Tibial artery (tissue), 4 donors: ENCODE results near the gene EFHC1.

ENCODE experiments used
- DNase-seq, 2 donors: peaks; one replicate each; pipeline ENCODE4 v3.0.0-alpha.2; 2019
- H3K27ac ChIP-seq, 2 donors: fragments of 200-600 bp; sonication (generic) in 1 of 2; 1 replicate in 1 of 2; 2 replicates in 1 of 2; pipeline ENCODE4 v1.5.1; 2018 to 2019; ENCODE audit warnings: mild to moderate bottlenecking in 1 of 2
- H3K27me3 ChIP-seq, 2 donors: fragments of 200-600 bp; sonication (generic) in 1 of 2; one replicate each; pipeline versions ENCODE4 v1.5.1 to v1.6.0; 2016 to 2019
- H3K36me3 ChIP-seq, 3 donors: fragments of 200-600 bp; sonication (generic) in 2 of 3; one replicate each; pipeline ENCODE4 v1.5.1; 2016 to 2019; ENCODE audit warnings: mild to moderate bottlenecking in 2 of 3
- H3K4me1 ChIP-seq, 4 donors: fragments of 200-600 bp; sonication (generic) in 2 of 4; 1 replicate in 3 of 4; 2 replicates in 1 of 4; pipeline ENCODE4 v1.5.1; 2016 to 2019
- H3K4me3 ChIP-seq, 2 donors: fragments of 200-600 bp; sonication (generic) in 1 of 2; 1 replicate in 1 of 2; 2 replicates in 1 of 2; pipeline ENCODE4 v1.5.1; 2018 to 2019; ENCODE audit warnings: mild to moderate bottlenecking in 2 of 2
- H3K9me3 ChIP-seq, 3 donors: fragments of 200-600 bp; sonication (generic) in 1 of 3; one replicate each; pipeline ENCODE4 v1.5.1; 2016 to 2019
- intact Hi-C: fragments of 100-400 bp; cut with DNase I; formaldehyde crosslinking; loops from one replicate; pipeline ENCODE4 v1.15.0; 2023; ENCODE audit warnings: low total_unique reads
- TF ChIP-seq, protein P1 (sequence below), 2 experiments: fragments of 200-600 bp in 1 of 2; fragments of 450-650 bp in 1 of 2; IDR thresholded peaks; one replicate each; pipeline ENCODE4 v1.5.1; 2017 to 2019; ENCODE audit warnings: antibody characterized with exemption in 2 of 2, mild to moderate bottlenecking in 1 of 2, moderate library complexity in 1 of 2

Gene EFHC1

DNA sequence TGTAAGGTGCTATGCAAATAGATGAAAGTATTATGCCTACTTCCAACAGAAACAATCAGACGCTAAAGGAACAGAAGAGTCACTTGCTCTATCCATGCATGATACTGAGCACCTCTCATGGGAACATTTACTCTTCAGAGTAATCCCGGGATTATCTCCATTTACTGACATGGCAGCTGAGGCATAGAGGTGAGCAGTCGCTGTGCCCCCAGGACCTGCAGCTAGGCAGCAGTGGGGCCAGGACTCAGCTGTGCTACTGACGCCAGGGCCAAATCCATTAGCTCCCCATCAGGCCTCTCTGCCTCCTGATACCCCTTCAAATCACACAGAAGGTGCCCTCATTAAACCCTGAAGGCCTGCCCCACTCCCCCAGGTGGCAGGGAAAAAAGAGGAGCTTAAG lies 104.8 kb downstream of the EFHC1 start:
- Histone ChIP-seq H3K27ac (peak overlapping the region; percentile 14 to 86), H3K4me3 (no peak overlapping the region), H3K9me3 (no peaks in the 10 kb centered on the region), H3K27me3 (no peaks in the 10 kb centered on the region), H3K4me1 (peaks cover 8 to 45% (median 32%) of the 10 kb centered on the region in 4 donors), H3K36me3 (no peaks in the 10 kb centered on the region)
- TF ChIP-seq, protein P1, sequence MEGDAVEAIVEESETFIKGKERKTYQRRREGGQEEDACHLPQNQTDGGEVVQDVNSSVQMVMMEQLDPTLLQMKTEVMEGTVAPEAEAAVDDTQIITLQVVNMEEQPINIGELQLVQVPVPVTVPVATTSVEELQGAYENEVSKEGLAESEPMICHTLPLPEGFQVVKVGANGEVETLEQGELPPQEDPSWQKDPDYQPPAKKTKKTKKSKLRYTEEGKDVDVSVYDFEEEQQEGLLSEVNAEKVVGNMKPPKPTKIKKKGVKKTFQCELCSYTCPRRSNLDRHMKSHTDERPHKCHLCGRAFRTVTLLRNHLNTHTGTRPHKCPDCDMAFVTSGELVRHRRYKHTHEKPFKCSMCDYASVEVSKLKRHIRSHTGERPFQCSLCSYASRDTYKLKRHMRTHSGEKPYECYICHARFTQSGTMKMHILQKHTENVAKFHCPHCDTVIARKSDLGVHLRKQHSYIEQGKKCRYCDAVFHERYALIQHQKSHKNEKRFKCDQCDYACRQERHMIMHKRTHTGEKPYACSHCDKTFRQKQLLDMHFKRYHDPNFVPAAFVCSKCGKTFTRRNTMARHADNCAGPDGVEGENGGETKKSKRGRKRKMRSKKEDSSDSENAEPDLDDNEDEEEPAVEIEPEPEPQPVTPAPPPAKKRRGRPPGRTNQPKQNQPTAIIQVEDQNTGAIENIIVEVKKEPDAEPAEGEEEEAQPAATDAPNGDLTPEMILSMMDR (IDR thresholded peaks at IDR 0.05), result no peak
- DNase-seq, result no peak
- intact Hi-C loops, result no loop called here

DNA sequence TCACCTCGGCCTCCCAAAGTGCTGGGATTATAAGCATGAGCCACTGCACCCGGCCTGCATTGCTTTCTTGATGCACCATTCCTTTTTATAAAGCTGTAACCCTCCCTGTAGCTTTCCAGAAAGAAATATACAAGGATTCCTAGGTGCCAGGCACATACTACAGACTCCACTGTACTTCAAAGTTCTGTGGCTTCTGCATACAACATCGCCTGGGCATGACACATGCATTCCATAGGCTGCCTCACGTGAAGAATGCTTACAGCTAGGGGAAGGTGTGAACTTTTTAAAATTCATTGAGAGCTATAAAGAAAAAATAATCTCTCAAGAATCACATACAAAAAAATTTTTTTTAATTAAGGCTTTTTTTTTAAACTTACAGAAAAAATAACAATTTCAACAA lies 106.5 kb downstream of the EFHC1 start:
- Histone ChIP-seq H3K27me3 (no peaks in the 10 kb centered on the region), H3K4me1 (peaks cover 8 to 44% (median 27%) of the 10 kb centered on the region in 4 donors), H3K9me3 (no peaks in the 10 kb centered on the region), H3K36me3 (no peaks in the 10 kb centered on the region), H3K4me3 (no peak overlapping the region), H3K27ac (no peak overlapping the region)
- intact Hi-C loops, result no loop called here
- TF ChIP-seq, protein P1 (IDR thresholded peaks at IDR 0.05), result no peak
- DNase-seq, result no peak

DNA sequence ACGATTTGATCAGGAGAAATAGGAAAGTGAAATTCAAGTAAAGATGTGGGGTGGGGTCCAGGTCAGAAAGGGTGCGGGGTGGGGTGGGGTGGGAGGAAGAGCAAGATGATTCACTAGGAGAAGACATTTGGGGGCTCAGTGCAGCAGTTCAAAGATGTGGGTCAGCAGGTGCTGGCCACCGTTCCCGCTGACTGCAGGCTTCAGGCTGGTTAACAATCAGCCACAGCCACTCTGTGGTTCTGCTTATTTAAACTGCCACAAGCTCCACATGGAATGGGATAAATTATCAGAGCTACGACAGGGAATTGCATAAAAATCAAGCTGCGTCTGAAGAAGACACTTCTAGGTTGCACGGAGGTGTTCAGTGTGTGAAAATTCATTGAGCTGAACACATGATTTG lies 107.3 kb downstream of the EFHC1 start:
- Histone ChIP-seq H3K9me3 (no peaks in the 10 kb centered on the region), H3K4me3 (no peak overlapping the region), H3K4me1 (peaks cover 7 to 36% (median 20%) of the 10 kb centered on the region in 4 donors), H3K36me3 (no peaks in the 10 kb centered on the region), H3K27me3 (no peaks in the 10 kb centered on the region), H3K27ac (no peak overlapping the region)
- intact Hi-C loops, result no loop called here
- TF ChIP-seq, protein P1 (IDR thresholded peaks at IDR 0.05), result no peak
- no peak for DNase-seq

DNA sequence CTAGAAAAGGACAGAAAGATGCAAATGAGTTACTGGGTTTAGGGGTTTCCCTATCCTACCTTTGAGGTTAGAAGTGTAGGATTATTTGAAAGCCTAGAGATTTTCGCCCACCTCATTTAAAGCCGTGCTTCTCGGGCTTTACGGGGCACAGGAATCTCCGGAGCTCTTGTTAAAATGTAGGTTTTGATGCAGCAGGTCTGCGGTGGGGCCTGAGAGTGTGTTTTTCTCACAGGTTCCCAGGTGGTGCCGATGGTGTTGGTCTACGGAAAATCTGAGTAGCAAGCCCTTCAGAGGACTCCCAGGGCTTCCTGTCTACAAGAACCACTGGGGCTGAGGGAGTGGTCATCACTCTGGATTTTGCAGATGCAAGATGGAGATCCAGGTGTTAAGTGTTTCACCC lies 109.2 kb downstream of the EFHC1 start:
- H3K36me3 ChIP-seq, result peaks cover under 1 to 8% (median 4%) of the 10 kb centered on the region in 3 donors
- H3K27ac ChIP-seq, result no peak overlapping the region
- TF ChIP-seq, protein P1 (IDR thresholded peaks at IDR 0.05), result no peak
- H3K4me3 ChIP-seq, result no peak overlapping the region
- no peak for DNase-seq
- H3K27me3 ChIP-seq, result no peaks in the 10 kb centered on the region
- H3K9me3 ChIP-seq, result no peaks in the 10 kb centered on the region
- peaks cover 0 to 20% (median 8%) of the 10 kb centered on the region in 4 donors for H3K4me1 ChIP-seq
- intact Hi-C loops, result no loop called here

DNA sequence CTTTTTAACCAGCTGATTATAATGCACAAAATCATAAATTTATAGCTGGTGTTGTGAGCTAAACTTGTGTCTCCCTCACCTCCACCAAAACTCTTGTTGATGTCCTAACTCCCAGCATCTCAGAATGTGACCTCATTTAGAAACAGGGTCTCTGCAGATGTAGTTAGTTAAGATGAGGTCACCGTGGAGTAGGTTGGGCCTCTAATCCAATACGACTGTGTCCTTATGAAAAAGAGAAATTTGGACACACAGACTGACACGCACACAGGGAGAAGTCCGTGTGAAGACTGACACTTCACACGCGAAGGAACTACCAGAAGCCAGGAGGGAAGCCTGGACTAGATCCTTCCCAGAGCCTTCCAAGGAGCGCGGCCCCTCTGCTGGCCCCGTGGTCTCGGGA lies 110.2 kb downstream of the EFHC1 start:
- no peak for DNase-seq
- Histone ChIP-seq H3K36me3 (peaks cover 4 to 19% (median 15%) of the 10 kb centered on the region in 3 donors), H3K27ac (peak overlapping the region; percentile 34 to 59), H3K27me3 (no peaks in the 10 kb centered on the region), H3K4me3 (no peak overlapping the region), H3K4me1 (peaks cover 0 to 20% (median 8%) of the 10 kb centered on the region in 4 donors), H3K9me3 (no peaks in the 10 kb centered on the region)
- TF ChIP-seq, protein P1 (IDR thresholded peaks at IDR 0.05), result no peak
- intact Hi-C loops, result no loop called here

DNA sequence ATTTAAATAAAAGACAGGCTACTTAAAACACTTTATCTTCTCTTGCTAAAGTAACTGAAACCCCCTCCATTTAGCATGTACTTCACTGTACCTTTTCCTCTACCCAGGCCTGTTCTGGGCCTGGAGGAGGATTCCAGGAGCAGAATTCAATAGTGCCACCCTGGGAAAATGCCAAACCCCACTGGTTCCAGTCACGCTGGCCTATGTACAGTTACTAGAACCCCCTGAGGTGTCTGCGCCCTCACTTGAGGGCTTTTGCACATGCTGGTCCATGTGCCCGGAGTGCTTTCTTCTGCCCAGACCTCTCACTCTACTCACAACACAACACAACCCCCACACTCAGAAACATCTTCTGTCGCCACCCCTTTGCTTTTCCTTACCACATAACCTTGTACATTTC lies 111.3 kb downstream of the EFHC1 start:
- Histone ChIP-seq H3K4me1 (peaks cover 0 to 27% (median 13%) of the 10 kb centered on the region in 4 donors), H3K36me3 (peaks cover 4 to 21% (median 17%) of the 10 kb centered on the region in 3 donors), H3K9me3 (no peaks in the 10 kb centered on the region), H3K27me3 (no peaks in the 10 kb centered on the region), H3K4me3 (no peak overlapping the region), H3K27ac (peak overlapping the region; percentile 45 to 59)
- DNase-seq, result no peak
- intact Hi-C loops, result no loop called here
- TF ChIP-seq, protein P1 (IDR thresholded peaks at IDR 0.05), result no peak
